ENCODE data around the gene MYH6. TPM values are rescaled to one million over a fixed set of nuclear protein-coding genes. Genes with fewer than 3 reads are reported as not detected.

MYH6 gene
- total RNA-seq, 2 donors from 2014 or later: 0.26 to 1.6 TPM

DNA sequence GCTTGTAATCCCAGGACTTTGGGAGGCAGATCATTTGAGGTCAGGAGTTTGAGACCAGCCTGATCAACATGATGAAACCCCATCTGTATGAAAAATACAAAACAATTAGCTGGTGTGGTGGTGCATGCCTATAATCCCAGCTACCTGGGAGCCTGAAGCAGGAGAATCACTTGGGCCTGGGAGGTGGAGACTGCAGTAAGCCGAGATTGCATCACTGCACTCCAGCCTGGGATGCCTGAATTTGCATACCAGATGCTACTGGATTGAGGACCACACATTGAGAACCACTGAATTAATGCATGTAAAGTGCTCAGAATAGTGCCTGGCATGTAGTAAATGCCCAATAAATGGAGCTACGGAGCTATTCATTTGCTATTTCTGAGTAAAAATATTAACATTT lies 42.3 kb upstream of the MYH6 start:
- no peaks in the 10 kb centered on the region for H3K36me3 ChIP-seq (replicated peaks in 1 of 2; ENCODE audit: insufficient read depth in 1 of 2, low read depth in 2 of 2)
- 71 to 74% methylated on average over 2 of the region's 2 CpGs for WGBS, 2 donors
- peaks cover 14% of the 10 kb centered on the region for H3K4me1 ChIP-seq
- TF ChIP-seq POLR2A (IDR thresholded peaks at IDR 0.05): no peak
- TF ChIP-seq, protein P1, sequence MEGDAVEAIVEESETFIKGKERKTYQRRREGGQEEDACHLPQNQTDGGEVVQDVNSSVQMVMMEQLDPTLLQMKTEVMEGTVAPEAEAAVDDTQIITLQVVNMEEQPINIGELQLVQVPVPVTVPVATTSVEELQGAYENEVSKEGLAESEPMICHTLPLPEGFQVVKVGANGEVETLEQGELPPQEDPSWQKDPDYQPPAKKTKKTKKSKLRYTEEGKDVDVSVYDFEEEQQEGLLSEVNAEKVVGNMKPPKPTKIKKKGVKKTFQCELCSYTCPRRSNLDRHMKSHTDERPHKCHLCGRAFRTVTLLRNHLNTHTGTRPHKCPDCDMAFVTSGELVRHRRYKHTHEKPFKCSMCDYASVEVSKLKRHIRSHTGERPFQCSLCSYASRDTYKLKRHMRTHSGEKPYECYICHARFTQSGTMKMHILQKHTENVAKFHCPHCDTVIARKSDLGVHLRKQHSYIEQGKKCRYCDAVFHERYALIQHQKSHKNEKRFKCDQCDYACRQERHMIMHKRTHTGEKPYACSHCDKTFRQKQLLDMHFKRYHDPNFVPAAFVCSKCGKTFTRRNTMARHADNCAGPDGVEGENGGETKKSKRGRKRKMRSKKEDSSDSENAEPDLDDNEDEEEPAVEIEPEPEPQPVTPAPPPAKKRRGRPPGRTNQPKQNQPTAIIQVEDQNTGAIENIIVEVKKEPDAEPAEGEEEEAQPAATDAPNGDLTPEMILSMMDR (IDR thresholded peaks at IDR 0.05): no peak
- no peaks in the 10 kb centered on the region for H3K9me3 ChIP-seq
- no peak for ATAC-seq
- H3K4me3 ChIP-seq: no peak overlapping the region
- DNase-seq: no peak
- H3K27ac ChIP-seq: no peak overlapping the region
- no peaks in the 10 kb centered on the region for H3K27me3 ChIP-seq
- intact Hi-C loops (cut with DNase I): no loop called here

DNA sequence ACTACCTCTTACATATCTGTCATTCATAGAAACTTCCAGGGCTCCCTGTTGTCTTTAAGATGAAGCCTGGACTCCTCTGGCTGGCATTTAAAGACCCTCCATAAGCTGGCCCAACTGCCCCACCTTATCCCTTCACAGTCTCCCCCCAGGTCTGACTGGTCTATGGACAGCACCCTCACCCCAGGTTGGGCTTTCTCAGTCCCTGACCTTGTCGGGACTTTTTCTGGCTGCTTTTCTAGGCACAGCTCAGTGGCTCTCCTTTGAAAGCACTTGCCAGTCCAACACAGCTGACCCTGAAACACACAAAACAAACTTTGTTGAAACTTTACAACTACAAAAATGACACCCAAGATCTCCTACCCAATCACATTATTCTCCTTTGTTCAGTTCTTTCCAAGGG lies 41.2 kb upstream of the MYH6 start:
- intact Hi-C loops (cut with DNase I): no loop called here
- TF ChIP-seq, protein P1 (IDR thresholded peaks at IDR 0.05): no peak
- no peak for TF ChIP-seq POLR2A (IDR thresholded peaks at IDR 0.05)
- DNase-seq (no peak), ATAC-seq (no peak)
- peaks cover 14% of the 10 kb centered on the region for H3K4me1 ChIP-seq
- H3K36me3 ChIP-seq (replicated peaks in 1 of 2; ENCODE audit: insufficient read depth in 1 of 2, low read depth in 2 of 2): no peaks in the 10 kb centered on the region
- 23 to 27% methylated on average over 1 of the region's 1 CpG for WGBS, 2 donors
- H3K27me3 ChIP-seq: no peaks in the 10 kb centered on the region
- H3K9me3 ChIP-seq: no peaks in the 10 kb centered on the region
- H3K27ac ChIP-seq: no peak overlapping the region
- no peak overlapping the region for H3K4me3 ChIP-seq

DNA sequence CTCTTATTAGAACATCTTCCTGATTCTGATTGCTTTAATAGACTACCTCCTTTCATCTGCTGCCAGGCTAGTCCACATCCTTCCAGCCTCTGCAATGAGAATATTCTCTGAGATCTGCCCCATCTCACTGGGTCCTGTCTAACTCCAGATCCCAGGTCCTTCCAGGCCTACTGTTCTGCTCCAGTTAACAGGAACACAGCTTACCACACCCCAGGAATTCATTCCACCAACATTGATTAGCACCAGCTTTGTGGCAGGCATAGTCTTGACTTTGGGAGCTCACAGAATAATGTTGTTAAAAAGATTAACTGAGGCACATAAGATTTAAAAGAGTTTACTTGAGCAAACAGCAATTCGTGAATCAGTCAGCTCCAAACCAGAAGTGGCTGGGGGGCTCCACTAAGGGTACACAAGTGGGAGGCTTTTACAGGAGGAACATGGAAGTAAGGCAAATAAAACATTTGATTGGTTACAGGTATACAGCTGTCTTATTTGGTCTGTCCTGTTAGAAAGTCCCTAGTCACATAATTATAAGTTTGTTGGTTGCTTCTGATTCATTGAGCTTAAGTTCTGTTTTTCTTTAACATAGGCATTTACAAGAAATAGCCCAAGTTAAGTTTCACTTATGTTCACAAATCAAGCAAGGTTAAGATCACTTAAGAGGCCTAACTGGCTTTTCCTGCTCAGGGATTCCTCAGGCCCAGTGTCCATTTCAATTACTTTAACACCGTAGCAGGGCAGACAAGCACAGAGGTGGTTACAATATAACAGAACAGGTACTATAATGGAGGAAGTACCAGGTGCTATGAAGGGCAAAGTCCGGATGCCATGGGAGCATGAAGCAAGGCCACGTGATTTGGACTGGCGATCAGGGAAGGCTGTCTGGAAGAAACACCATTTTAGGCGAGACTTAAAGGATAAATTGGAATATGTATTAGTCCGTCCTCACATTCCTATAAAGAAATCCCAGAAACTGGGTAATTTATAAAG lies 39.6 kb upstream of the MYH6 start:
- DNase-seq (peak; percentile 45 to 70 (median 58)), ATAC-seq (peak; percentile 94)
- no peak for TF ChIP-seq POLR2A (IDR thresholded peaks at IDR 0.05)
- TF ChIP-seq, protein P1 (IDR thresholded peaks at IDR 0.05): no peak
- Histone ChIP-seq H3K27ac (peak overlapping the region in 2 of 4 donors; percentile 48 to 72), H3K27me3 (no peaks in the 10 kb centered on the region), H3K36me3 (replicated peaks in 1 of 2; ENCODE audit: insufficient read depth in 1 of 2, low read depth in 2 of 2) (no peaks in the 10 kb centered on the region), H3K4me3 (no peak overlapping the region), H3K9me3 (no peaks in the 10 kb centered on the region), H3K4me1 (peaks cover 14% of the 10 kb centered on the region)
- 35 to 38% methylated on average over 7 of the region's 7 CpGs for WGBS, 2 donors
- intact Hi-C loops (cut with DNase I): no loop called here

DNA sequence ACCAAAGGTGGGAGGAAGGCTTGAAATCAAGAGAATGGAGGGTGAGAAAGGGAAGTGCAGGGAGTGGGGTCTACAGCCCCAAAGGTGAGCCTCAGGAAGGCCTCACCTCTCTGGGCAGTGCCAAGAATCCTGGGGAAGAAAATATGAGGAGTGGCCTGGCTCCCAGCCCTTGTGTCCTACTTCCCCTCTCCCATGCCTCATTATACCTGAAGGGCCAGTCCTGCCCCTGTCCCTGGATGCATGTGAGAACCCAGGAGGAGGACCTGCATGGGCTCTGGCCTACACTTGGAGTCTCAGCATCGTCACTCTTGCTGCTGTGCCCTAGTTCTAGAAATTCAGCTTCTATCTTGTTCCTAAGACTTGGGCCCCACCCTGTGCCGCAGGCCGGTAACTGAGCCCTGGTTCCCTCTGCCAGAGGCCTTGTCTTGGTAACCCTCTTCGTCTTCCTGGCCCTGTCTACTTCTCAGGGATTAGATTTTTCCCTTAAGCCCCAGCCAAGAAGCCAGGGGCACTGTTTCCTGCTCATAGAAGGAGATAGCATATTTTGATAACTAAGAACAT lies 38.3 kb upstream of the MYH6 start:
- intact Hi-C loops (cut with DNase I): no loop called here
- no peaks in the 10 kb centered on the region for H3K27me3 ChIP-seq
- DNase-seq: no peak

More for the DNA sequence above, 38.3 kb upstream of the MYH6 start:
- peaks cover 14% of the 10 kb centered on the region for H3K4me1 ChIP-seq
- no peak overlapping the region for H3K27ac ChIP-seq
- ATAC-seq: no peak
- H3K9me3 ChIP-seq: no peaks in the 10 kb centered on the region
- 82 to 86% methylated on average over 4 of the region's 4 CpGs for WGBS, 2 donors
- no peaks in the 10 kb centered on the region for H3K36me3 ChIP-seq (replicated peaks in 1 of 2; ENCODE audit: insufficient read depth in 1 of 2, low read depth in 2 of 2)
- H3K4me3 ChIP-seq: no peak overlapping the region
- no peak for TF ChIP-seq POLR2A (IDR thresholded peaks at IDR 0.05)
- TF ChIP-seq, protein P1 (IDR thresholded peaks at IDR 0.05): no peak

Measured in body of pancreas (tissue), 4 donors.